Lower leg skin (tissue), 4 donors: Measurements from ENCODE around the gene DNASE1L1. TPM values are rescaled to one million over a fixed set of nuclear protein-coding genes. Genes with fewer than 3 reads are reported as not detected.
A peak's percentile ranks its signal among the peaks of the same experiment; 100 is the strongest.

ENCODE experiments used
- DNase-seq, 2 donors: peaks; one replicate each; pipeline ENCODE4 v3.0.0-alpha.2; 2019; ENCODE audit warnings: low spot score in 2 of 2
- H3K4me3 ChIP-seq: fragments of 200-600 bp; sonication (generic); 2 replicates; pipeline ENCODE4 v1.5.1; 2017; ENCODE audit warnings: mild to moderate bottlenecking, low read depth; ENCODE audit not compliant: poor library complexity, severe bottlenecking
- CTCF ChIP-seq, 3 donors: fragments of 450-650 bp; IDR thresholded peaks; one replicate each; pipeline ENCODE4 v1.5.1; 2016; ENCODE audit warnings: antibody characterized with exemption in 3 of 3, mild to moderate bottlenecking in 3 of 3, moderate library complexity in 2 of 3
- POLR2A ChIP-seq, 2 donors: fragments of 450-650 bp; IDR thresholded peaks; one replicate each; pipeline ENCODE4 v1.6.1; 2016 to 2017; ENCODE audit warnings: antibody characterized with exemption in 2 of 2, mild to moderate bottlenecking in 1 of 2, moderate library complexity in 1 of 2
- WGBS, 2 donors: methylation state at CpG; one replicate each; pipeline ENCODE4 v1.1.5; 2018; 5-methylcytosine and 5-hydroxymethylcytosine counted together
- intact Hi-C: fragments of 100-400 bp; cut with DNase I; formaldehyde crosslinking; loops from one replicate; pipeline ENCODE4 v1.15.0; 2023; ENCODE audit warnings: low total_unique reads
- total RNA-seq, 4 donors: library from RNA; depleted of rRNA; stranded (reverse); fragments of >200 nt; gene quantifications; one replicate each; pipeline ENCODE4 v1.1.0, GENCODE V29; 2016

DNASE1L1 gene
- total RNA-seq, 4 donors from 2014 or later, result 10.5 to 28.5 (median 16.9) TPM

- DNase-seq, result peak; percentile 56 to 96
- TF ChIP-seq POLR2A (IDR thresholded peaks at IDR 0.05) (no peak), CTCF (IDR thresholded peaks at IDR 0.05) (no peak)
- intact Hi-C loops, result no loop called here
- H3K4me3 ChIP-seq, result peak within 1 kb of the TSS; percentile 33
- WGBS, 2 donors, result 50% methylated on average over 19 of the region's 94 CpGs; no CpG with 5 or more reads in 1 of the 2 donors
Measured at GRCh38 chrX:154443992-154444754, 35.1 kb upstream of the DNASE1L1 start, which contains the start of gene FAM50A. FAM50A (plus strand) TSS chrX:154444141; CDS start chrX:154444236, 95 bp downstream.

- intact Hi-C loops, result no loop called here
- WGBS, 2 donors, result 12 to 44% methylated on average over 4 to 10 of the region's 10 CpGs
- TF ChIP-seq CTCF (IDR thresholded peaks at IDR 0.05) (no peak), POLR2A (IDR thresholded peaks at IDR 0.05) (no peak)
- DNase-seq, result no peak
- no peak overlapping the region for H3K4me3 ChIP-seq
Measured at GRCh38 chrX:154443479-154443910, 34.4 kb upstream of the DNASE1L1 start.

GRCh38 chrX:154441984-154442707 lies 33.1 kb upstream of the DNASE1L1 start:
- WGBS, 2 donors, result 75 to 82% methylated on average over 6 to 20 of the region's 21 CpGs
- intact Hi-C loops, result no loop called here
- no peak overlapping the region for H3K4me3 ChIP-seq
- no peak for DNase-seq
- TF ChIP-seq POLR2A (IDR thresholded peaks at IDR 0.05), result no peak
- TF ChIP-seq CTCF (IDR thresholded peaks at IDR 0.05), result no peak

- DNase-seq, result no peak
- TF ChIP-seq POLR2A (IDR thresholded peaks at IDR 0.05) (no peak), CTCF (IDR thresholded peaks at IDR 0.05) (no peak)
- H3K4me3 ChIP-seq, result no peak overlapping the region
- intact Hi-C loops, result no loop called here
- 80 to 97% methylated on average over 2 to 10 of the region's 11 CpGs for WGBS, 2 donors
Measured at GRCh38 chrX:154441564-154441963, 32.5 kb upstream of the DNASE1L1 start.

- H3K4me3 ChIP-seq, result no peak overlapping the region
- no peak for TF ChIP-seq CTCF (IDR thresholded peaks at IDR 0.05)
- TF ChIP-seq POLR2A (IDR thresholded peaks at IDR 0.05), result no peak
- DNase-seq, result no peak
- intact Hi-C loops, result no loop called here
- WGBS, 2 donors, result 72 to 89% methylated on average over 7 to 17 of the region's 17 CpGs
Measured at GRCh38 chrX:154440623-154441357, 31.7 kb upstream of the DNASE1L1 start.
